Fibroblast of skin of back (primary cell): ENCODE data around the gene ZNF394.

ENCODE experiments used
- DNase-seq: peaks from one replicate; pipeline ENCODE4 v3.0.0-alpha.2; 2013

The ZNF394 gene

DNA sequence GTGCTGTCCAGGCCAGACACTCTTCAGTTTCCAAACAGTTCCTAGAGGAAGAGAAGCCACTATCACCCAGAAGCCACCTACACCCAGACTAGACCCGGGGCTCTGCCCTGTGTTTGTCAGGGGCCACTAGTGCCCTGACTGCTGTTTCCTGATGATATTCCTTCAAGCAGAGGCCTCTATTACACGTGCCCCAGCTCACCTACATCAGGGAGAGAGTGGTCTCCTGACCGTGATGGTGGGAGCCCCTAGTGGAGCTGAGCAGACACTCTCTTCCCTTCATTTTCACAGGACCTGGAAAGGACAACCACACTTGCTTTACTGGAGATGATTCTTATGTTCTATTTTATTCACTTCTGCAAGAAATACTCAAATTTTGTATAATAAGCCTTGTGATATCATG lies 9.2 kb downstream of the ZNF394 start:
- no peak for DNase-seq

DNA sequence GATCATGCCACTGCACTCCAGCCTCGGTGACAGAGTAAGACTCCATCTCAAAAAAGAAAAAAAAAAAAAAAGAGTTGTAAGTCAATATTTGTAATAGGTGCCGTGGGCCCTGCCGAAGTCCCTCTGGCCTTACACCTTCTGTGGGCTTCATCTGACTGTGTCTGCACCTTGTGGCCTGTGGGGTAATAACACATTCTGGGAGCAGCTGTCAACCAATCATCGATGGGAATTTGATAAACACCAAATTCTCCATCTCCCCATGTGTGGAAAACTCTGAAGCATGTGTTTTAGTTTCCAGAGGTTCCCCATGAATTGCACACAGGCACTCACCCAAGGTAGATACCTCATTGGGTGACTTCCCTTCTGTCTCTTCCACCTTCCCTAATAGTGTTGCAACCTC lies 10.8 kb downstream of the ZNF394 start:
- DNase-seq = no peak

DNA sequence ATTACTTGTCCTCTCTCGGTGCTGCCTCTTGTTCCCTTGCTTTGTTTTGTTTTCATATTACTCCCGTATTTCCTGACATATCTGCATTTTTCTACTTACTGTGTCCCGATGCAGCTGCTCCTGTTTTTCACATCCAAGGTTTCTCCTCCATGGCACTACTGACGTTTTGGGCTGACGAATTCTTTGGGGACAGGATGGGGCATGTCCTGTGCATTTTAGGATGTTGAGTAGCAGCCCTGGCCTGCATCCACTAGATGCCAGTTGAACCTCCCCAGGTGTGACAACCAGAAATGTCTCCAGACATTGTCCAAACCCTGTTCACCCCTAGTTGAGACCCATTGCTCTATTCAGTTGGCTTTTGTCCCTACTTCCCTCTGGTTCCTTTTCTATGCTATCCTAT lies 15.0 kb downstream of the ZNF394 start:
- DNase-seq = no peak

DNA sequence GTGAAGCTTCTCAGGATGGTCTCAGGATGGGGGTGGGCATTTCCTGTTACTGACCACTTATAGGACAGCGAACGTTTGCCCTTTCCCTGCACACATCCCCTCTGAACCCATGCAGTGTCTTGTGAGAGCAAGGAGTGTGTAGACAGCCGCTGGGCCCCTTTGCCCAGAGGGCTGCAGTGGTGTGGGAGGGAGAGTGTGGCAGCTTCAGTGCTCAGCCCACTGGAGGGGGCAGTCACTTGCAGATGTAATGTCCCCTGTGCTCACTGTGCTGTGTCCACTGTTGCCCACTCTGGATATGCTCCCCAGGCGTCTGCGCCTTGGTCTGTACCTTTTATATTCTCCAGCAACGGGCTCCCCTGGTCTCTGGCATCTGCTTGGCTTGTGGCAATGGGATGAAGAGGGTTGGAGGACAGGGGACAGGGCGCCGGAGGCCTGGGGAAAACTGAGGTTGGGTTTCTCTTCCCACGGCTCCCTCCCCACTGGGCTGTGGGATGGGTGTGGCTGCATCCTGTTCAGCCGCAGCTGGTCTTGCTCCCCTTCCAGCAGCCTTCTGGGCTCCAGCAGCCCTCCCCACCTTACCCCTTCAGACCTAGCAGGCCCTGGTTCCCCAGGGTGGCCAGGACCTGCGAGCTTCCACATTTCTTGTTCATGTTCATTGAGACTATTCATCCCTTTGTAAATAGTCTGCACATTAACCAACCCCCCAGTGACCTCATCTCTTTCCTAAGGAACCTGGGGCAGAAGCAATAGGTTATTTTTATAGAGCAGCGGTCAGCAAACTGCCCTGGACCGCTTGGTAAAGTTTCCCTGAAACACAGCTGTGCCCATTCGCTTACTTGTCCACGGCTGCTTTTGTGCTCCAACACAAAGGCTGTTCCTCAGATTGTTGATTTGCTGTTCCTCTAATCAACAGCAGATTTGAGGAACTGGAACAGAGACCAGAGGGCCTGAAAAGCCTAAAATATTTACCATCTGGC lies 21.3 kb downstream of the ZNF394 start:
- DNase-seq = no peak

DNA sequence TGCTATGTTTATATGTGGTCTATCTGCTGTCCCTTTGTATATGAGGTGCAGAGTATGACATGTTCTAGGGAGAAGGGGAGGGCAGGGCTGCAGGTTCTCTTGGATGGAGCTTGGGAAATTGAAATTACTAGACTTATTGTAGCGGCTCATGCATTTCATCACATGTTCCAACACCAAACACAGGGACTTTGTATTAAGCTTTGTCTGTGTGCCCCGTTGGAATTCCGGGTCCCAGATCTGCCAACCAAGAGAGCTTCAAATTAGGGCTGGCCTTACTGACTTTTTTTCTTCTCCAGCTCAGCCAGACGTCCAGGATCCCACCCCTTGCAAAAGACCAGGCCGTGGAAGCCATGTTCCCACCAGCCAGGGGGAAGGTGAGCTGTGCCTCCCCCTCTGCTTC lies 24.0 kb downstream of the ZNF394 start:
- DNase-seq = no peak

DNA sequence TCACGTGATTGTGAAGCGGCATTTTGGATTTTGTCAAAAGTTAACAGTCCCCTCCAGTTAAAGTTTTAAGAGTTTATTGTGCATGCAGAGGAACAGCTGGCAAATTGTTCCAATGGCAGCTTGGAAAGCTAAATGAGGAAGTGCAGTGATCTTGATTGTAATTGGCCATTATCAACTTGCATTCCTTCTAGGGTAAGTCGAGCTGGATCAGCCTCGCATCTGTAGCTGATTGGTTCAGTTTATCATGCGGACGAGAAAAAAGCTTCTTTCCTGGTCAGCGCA lies 26.8 kb downstream of the ZNF394 start:
- peak; percentile 72 for DNase-seq

DNA sequence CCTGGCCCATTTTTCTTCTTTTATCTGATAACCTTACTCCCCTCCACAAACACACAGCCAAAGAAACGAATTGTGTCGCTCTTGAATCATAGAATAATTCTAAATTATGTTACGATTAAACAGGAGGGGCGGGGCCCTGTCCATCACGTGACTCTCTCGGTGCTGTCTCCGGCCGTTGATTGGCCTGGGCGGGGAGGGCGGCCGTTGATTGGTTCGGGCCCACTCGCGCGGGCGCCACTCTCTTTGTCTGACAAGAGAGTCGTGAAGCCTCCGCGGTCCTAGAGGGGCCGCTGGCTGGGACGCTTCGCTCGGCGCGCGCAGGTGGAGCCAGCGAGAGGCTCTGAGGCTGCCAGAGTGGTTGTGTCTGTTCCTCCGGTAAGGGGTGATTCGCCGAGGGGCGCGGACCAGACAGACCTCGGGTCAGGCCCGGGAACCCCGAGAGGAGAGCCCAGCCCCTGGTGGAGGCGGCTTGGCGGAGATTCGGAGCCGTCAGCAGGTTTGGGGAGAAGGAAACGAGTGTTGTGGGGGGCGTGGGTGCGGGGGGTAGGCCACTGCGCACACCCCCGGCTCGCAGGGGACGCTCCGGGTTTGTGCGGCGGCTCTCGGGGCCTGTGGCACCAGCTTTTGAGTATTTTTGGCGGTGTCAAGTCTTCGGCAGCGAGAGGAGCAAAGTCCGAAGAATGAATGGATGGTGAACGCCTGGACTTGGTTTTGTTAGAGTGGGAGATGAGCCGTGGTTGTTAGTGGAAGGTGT lies 27.3 kb downstream of the ZNF394 start, which contains the start of gene ZNF789:
TSS of gene ZNF789 (plus strand) at position 330 of the 754 bp plus-strand sequence. CDS start 3,567 bp downstream, outside the sequence.
- peak; percentile 97 for DNase-seq

DNA sequence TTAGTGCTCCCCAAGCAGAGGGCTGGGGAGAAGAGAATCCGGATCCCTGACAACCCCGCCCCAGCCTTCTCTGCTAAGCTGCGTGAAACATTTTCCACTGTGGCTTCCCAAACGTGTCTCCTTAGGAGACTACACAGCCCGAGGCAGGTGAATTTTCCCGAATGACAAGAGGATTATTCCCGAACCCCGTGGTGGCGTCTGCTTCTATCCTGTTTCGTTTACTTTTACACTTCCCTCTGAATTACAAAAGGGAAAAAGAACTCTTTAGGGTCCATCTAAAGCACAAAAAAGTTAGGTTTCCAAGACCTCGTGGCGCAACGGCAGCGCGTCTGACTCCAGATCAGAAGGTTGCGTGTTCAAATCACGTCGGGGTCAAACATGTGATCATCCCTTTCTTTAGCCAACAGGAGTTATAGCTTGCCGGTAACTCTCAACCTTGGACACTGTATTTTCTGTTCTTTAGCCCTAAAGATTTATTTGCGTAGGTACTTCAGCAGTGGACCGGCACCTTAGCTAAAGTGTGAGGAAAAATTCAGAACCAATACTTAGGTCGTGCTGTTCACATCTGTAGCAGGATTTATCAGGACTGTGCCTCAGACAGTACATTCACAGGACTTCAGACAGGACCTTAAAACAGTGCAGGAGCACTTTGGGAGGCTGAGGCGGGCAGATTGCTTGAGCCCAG lies 30.6 kb downstream of the ZNF394 start:
- DNase-seq = no peak

DNA sequence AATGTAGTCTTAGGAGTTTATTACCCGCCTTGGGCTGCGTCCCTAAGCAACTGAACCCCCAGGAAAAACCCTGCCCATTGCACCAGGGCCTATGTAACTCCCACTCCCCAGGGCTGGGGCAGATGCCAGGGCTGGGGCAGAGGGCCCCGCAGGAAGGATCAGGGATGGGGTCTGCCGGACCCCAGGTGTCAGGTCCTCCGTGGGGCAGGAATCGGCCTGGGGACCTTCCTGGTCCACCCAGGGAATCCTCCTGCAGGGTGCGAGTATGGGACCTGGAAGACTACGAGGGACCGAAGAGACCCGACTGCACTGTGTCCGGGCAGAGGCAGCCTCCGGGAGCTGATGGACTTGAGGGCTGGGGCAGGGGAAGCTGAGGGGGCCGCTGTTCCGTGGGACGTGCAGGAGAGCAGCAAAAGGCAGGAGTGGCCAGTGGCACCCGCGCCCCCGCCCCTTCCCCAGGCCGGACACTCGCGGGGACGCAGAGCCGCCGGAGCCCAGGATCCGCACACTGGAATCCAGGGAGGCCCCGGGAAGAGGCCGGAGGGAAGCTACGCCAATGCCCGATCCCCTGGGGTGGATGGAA lies 31.7 kb downstream of the ZNF394 start:
- no peak for DNase-seq

DNA sequence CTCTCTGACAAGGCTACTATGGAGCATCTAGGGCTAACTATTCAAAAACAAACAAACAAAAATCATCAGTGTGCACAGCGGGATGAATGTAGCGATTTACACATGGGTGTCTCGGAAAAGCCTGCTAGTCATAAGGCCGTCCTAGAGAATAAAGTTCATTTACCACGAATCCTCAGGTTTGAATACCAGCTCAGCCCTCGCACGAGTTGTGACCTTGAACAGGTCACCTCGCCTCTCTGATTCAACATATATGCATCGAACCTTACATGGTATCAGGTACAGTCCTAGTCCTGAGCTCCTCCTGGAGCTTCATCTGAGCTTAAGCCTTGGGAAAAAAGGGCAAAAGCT lies 34.7 kb downstream of the ZNF394 start:
- DNase-seq = no peak

DNA sequence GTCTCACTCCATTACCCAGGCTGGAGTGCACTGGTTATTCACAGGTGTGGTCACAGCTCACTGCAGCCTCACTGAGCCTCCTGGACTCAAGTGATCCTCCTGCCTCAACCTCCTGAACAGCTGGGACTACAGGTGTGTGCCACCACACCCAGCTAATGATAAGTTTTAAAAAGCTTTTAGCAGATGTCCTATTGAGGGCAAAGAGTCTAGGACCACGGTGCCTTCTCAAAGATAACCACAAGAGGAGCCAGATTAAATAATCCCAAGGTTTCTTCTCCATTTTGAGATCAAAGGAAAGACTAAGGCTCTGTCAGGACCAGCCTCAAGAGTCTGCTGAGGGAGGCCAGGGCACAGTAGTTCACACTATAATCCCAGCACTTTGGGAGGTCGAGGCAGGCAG lies 38.9 kb downstream of the ZNF394 start:
- no peak for DNase-seq

DNA sequence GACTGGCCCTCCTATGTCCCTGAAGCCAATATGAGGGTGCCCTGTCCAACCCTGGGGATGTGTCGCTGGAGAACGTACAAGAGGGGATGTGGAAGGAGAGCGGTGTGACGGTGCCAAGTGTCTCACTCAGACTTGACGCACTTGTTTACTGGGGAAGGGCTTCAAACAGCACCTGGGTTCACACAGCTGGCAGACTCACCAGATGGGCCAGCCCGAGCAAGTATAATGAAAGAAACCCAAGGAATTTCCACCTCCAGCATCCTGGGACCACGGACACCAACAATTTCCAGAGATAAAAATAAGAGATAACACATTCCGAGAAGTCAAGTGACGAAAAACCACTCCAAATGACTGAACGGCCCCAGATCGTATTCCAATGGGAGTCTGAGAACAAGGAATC lies 39.4 kb downstream of the ZNF394 start:
- DNase-seq = no peak

DNA sequence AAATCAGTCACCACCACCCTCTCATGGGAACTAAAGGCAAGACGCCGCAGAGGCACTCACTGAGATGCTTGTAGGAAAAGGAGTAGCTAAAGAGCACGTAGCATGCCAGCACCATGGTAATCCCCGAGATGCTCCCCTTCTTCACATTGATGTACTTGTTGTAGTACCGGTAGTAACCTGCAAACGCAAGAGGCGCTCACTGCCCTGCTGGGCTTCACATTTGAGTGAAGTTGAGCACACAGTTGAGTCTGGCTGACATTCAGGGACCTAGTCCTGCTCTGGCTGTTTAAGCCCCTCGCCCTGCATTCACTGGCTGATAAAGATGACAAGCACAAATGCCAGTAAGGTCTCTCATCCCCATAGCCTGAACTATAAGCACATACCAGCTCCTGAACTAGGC lies 41.0 kb downstream of the ZNF394 start:
- DNase-seq = peak; percentile 19

DNA sequence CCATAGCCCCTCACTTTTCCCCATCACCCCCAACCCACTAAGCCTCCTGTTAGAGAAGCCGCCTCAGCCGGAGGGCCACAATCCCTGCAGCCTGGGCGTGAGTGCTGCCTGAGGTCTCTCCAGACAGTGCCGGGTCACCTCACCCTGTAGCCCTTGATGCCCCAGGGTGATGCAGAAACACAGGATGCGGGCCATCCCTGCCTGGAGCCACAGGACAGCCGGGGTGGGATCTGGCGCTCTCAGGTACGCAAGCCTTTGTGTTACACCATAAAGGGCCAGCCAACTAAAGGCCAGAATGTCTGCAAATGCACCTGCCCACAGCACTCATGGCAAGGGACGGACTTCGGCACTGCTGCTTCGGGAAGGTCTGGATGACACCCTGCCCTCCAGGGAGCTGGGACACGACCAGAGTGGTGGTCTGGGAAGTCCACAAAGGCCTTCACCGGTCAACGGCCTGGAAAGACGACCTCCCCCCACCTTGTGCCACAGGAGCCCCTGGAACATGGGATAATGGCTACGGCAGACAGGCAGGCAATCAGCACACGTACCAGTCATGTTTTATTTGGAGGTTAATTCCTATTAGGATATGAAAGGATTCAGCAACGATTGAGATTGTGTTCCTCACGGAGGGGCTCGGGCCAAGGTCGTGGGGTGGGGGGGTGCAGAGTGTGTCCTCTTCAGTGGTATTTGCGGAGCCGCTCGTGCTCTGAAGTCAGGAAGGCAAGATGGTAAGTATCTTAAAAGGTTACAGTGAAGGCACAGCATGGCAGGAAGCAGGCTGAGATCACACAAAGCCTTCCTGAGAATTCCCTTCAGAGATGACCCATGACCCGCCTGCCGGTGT lies 42.2 kb downstream of the ZNF394 start:
- no peak for DNase-seq

DNA sequence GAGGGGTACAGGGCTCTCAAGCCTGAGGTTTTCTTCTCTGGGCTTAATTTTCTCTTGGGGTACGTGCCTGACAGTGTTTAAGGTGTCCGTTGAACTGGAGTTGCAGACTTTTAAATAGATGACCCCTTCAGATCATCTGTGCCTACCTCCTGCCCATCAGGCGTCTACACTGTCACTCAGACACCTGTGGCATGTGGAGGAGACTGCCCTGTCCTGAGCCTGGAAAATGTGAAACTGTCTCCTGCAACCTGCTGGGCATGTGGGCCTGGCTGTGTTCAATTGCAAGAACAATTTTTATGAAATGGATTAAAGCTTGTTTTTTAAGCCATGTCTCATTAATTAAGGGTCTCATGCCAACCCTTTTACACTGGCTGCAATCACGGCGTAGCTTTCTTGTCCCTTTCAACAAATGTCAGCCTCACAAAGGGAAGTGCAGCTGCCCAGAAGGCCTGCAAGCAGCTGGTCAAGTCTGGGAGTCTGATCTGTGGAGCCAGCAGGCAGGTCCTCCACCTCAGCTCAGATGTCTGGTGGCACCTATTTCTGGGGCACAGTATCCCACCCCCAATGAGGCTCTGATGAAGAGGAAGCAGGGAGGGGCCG lies 42.9 kb downstream of the ZNF394 start:
- no peak for DNase-seq

DNA sequence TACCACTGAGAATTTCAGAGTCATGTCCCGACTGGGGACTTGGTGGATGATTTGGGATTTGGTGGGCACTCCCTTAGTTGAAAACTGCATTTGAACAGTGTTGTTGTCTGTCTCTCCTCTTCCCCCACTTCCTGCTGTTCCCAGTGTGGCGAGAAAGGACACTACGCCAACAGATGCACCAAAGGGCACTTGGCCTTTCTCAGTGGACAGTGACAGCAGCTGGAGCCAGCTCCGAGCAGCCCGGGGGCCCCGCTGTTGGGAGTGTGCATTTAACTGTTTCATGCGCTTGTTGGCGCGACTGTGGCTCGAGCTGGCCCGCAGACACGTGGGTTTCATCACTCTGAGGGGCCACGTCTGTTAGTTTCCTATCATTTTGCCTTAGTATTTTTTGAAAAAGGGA lies 43.8 kb downstream of the ZNF394 start:
- DNase-seq = no peak

DNA sequence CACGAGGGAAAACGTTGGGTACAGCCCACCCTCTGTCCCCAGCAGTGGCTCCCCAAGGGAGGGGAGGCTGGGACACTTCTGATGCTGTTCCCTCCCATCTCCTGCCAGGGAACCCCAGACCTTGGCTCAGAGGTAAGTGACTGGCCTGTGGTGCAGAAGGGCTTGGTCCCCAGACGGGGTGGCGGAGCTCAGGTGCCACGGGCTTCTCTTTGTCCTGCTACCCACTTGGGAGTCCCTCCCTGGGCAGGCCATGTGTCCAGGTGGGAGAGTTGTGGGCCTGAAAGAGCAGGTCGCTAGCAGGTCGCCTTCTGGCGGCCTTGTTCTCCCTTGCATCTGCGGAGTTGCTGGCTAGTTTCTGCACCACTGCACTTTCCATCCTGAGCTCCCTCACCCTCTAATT lies 44.2 kb downstream of the ZNF394 start:
- no peak for DNase-seq

DNA sequence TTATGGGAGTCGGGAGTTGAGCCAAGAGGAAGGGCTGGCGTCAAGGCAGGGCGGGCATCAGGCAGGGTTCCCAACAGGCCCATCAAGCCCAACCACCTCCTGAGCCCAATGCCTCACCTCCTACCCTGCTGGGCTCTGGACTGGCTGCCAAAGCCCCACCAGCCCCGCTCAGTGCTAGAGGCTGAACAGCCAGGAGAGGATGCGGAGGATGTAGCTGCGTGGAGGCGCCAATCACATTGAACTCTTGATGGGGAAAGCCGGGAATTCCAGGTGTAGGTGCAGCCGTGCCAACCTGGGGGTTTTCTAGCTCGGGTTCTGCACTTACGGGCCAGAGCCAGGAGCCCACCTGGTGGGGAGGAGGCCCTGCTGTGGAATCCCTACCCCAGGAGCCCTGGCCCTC lies 47.0 kb downstream of the ZNF394 start:
- DNase-seq = no peak

DNA sequence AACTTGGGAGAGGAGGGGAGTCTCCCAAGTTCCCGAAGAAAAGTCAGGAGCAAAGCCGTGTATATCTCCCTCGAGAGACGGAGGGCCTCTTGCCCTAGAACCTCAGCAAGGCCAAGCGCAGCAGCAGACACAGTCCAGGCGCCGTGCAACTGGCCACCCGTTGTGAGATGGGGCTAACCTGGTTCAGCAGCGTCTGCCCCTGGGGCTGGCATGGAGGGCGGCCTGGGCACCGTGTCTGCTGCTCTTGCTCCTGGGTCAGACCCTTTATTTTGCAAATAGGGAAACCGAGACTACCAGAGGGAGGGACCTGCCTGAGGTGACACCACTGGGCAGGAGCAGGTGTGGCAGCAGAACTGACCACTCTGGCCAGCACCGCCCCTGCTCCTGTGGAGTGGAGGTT lies 47.5 kb downstream of the ZNF394 start:
- no peak for DNase-seq

DNA sequence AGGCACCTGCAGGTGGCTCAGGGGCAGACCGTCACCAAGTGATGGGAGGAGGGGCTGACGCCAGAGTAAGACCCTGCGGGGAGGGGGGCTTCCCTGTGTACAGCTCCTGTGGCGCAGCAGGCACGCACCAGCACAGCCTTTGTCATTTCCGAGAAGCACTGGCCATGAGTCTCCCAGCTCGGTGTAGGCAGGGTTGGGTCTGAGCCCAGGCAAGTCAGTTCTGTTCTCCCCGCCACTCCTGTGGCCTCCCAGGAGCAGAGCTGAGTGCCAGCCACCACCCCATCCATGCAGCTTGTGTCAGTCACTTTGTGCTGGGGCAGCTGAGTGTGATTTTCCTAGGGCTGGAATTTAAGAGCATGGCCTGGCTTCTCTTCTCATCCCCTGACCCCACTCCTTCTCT lies 48.1 kb downstream of the ZNF394 start:
- DNase-seq = no peak

DNA sequence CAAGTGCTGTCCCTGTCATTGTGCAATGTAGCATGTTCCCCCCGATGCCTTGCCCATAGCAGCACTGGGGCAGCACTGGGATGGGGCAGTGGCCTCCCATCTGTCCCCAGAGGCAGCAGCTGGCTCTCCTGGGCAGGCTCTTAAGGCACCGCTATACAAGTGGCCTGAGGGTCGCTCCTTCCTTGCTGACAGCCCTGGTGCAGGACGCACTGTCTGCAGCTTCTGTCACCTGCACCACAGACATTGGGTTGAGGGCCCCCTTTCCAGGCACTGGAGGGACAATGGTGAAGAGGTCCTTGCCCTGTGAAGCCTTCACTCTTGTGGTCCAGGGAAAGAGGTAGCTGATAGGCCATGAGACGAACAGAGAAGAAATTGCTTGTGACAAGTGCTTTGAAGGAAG lies 50.8 kb downstream of the ZNF394 start:
- DNase-seq = no peak

DNA sequence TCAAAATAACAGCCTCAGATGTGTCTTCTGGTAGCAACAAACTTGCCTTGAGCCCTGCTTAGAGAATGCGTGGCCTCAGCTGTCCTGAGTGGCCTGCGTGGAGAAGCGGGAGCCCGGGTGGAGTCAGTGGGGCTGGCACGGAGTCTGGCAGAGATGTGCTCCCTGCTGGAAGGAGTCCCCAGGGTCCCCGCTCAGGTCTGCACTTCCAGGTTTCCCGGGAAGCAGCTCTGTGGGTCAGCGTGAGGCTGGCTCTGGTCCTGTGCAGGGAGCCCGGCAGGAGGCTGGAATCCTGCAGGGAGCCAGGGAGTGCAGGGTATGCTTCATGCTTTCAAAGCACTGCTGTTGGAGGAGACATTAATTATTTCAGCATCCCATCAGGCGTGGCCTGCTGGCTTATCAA lies 51.2 kb downstream of the ZNF394 start:
- DNase-seq = no peak
